Measurements from ENCODE around the gene TSHZ1.
"Not testable (repeated sequence)": the region's sequence is repeated elsewhere in the genome, so short reads cannot be mapped to it uniquely, and the experiment has no call there.

Gene TSHZ1

GRCh38 chr18:75172299-75173124, 38.1 kb upstream of the TSHZ1 start:
- peak overlapping the region; percentile 18 for H3K27ac Mint-ChIP-seq
- peaks cover 6% of the 10 kb centered on the region for H3K4me1 Mint-ChIP-seq
- no peak overlapping the region for H3K4me3 Mint-ChIP-seq
- no peaks in the 10 kb centered on the region for H3K9me3 Mint-ChIP-seq
- ATAC-seq (no peak), DNase-seq (ENCODE audit: low spot score in 2 of 2) (no peak)
- no peaks in the 10 kb centered on the region for H3K36me3 Mint-ChIP-seq

- no peak overlapping the region for H3K4me3 Mint-ChIP-seq
- no peak overlapping the region for H3K27ac Mint-ChIP-seq
- no peaks in the 10 kb centered on the region for H3K36me3 Mint-ChIP-seq
- H3K4me1 Mint-ChIP-seq = peaks cover 6% of the 10 kb centered on the region
- no peak for ATAC-seq
- DNase-seq (ENCODE audit: low spot score in 2 of 2) = no peak
- H3K9me3 Mint-ChIP-seq = no peaks in the 10 kb centered on the region
Observed at GRCh38 chr18:75173125-75173432, 37.5 kb upstream of the TSHZ1 start.

GRCh38 chr18:75173738-75174137, 36.9 kb upstream of the TSHZ1 start:
- Mint-ChIP-seq H3K27ac (no peak overlapping the region), H3K36me3 (no peaks in the 10 kb centered on the region), H3K9me3 (no peaks in the 10 kb centered on the region), H3K4me1 (peaks cover 6% of the 10 kb centered on the region), H3K4me3 (no peak overlapping the region)
- DNase-seq (ENCODE audit: low spot score in 2 of 2) (no peak), ATAC-seq (no peak)

- ATAC-seq = no peak
- Mint-ChIP-seq H3K9me3 (no peaks in the 10 kb centered on the region), H3K4me3 (no peak overlapping the region), H3K36me3 (no peaks in the 10 kb centered on the region), H3K27ac (no peak overlapping the region), H3K4me1 (peaks cover 6% of the 10 kb centered on the region)
- DNase-seq (ENCODE audit: low spot score in 2 of 2) = no peak
Observed at GRCh38 chr18:75176849-75177248, 33.7 kb upstream of the TSHZ1 start.

GRCh38 chr18:75178376-75178775, 32.2 kb upstream of the TSHZ1 start:
- Mint-ChIP-seq H3K36me3 (no peaks in the 10 kb centered on the region), H3K4me3 (no peak overlapping the region), H3K27ac (no peak overlapping the region), H3K4me1 (no peaks in the 10 kb centered on the region), H3K9me3 (no peaks in the 10 kb centered on the region)
- DNase-seq (ENCODE audit: low spot score in 2 of 2) = no peak
- ATAC-seq = no peak

GRCh38 chr18:75179819-75180600, 30.6 kb upstream of the TSHZ1 start:
- Mint-ChIP-seq H3K4me1 (no peaks in the 10 kb centered on the region), H3K36me3 (no peaks in the 10 kb centered on the region), H3K27ac (no peak overlapping the region), H3K4me3 (no peak overlapping the region), H3K9me3 (no peaks in the 10 kb centered on the region)
- DNase-seq (ENCODE audit: low spot score in 2 of 2) = no peak
- ATAC-seq = no peak

- Mint-ChIP-seq H3K9me3 (peaks cover 6% of the 10 kb centered on the region), H3K4me3 (no peak overlapping the region), H3K4me1 (peaks cover 10% of the 10 kb centered on the region), H3K36me3 (no peaks in the 10 kb centered on the region), H3K27ac (no peak overlapping the region)
- DNase-seq (ENCODE audit: low spot score in 2 of 2) = no peak
- ATAC-seq = no peak
Observed at GRCh38 chr18:75183524-75183923, 27.1 kb upstream of the TSHZ1 start.

- H3K4me1 Mint-ChIP-seq = peaks cover 10% of the 10 kb centered on the region
- ATAC-seq (no peak), DNase-seq (ENCODE audit: low spot score in 2 of 2) (no peak)
- H3K4me3 Mint-ChIP-seq = no peak overlapping the region
- H3K27ac Mint-ChIP-seq = no peak overlapping the region
- H3K9me3 Mint-ChIP-seq = peaks cover 6% of the 10 kb centered on the region
- H3K36me3 Mint-ChIP-seq = no peaks in the 10 kb centered on the region
Observed at GRCh38 chr18:75183973-75184493, 26.6 kb upstream of the TSHZ1 start.

GRCh38 chr18:75185460-75185859, 25.1 kb upstream of the TSHZ1 start:
- H3K4me3 Mint-ChIP-seq = no peak overlapping the region
- no peaks in the 10 kb centered on the region for H3K36me3 Mint-ChIP-seq
- ATAC-seq = no peak
- H3K27ac Mint-ChIP-seq = no peak overlapping the region
- DNase-seq (ENCODE audit: low spot score in 2 of 2) = no peak
- peaks cover 6% of the 10 kb centered on the region for H3K9me3 Mint-ChIP-seq
- peaks cover 10% of the 10 kb centered on the region for H3K4me1 Mint-ChIP-seq

- not testable (repeated sequence) for ATAC-seq; H3K9me3 Mint-ChIP-seq; H3K36me3 Mint-ChIP-seq; DNase-seq (ENCODE audit: low spot score in 2 of 2); H3K27ac Mint-ChIP-seq; H3K4me3 Mint-ChIP-seq
- H3K4me1 Mint-ChIP-seq = peaks cover 14% of the 10 kb centered on the region
Observed at GRCh38 chr18:75187702-75188101, 22.9 kb upstream of the TSHZ1 start.

GRCh38 chr18:75189696-75190095, 20.9 kb upstream of the TSHZ1 start:
- H3K4me3 Mint-ChIP-seq = no peak overlapping the region
- DNase-seq (ENCODE audit: low spot score in 2 of 2) (no peak), ATAC-seq (no peak)
- H3K4me1 Mint-ChIP-seq = peaks cover 17% of the 10 kb centered on the region
- H3K9me3 Mint-ChIP-seq = peaks cover 6% of the 10 kb centered on the region
- H3K36me3 Mint-ChIP-seq = no peaks in the 10 kb centered on the region
- H3K27ac Mint-ChIP-seq = no peak overlapping the region

GRCh38 chr18:75192899-75193298, 17.7 kb upstream of the TSHZ1 start:
- peaks cover under 1% of the 10 kb centered on the region for H3K9me3 Mint-ChIP-seq
- H3K27ac Mint-ChIP-seq = no peak overlapping the region
- no peak overlapping the region for H3K4me3 Mint-ChIP-seq
- peaks cover 6% of the 10 kb centered on the region for H3K4me1 Mint-ChIP-seq
- ATAC-seq (no peak), DNase-seq (ENCODE audit: low spot score in 2 of 2) (no peak)
- no peaks in the 10 kb centered on the region for H3K36me3 Mint-ChIP-seq

- Mint-ChIP-seq H3K4me3 (no peak overlapping the region), H3K27ac (no peak overlapping the region), H3K36me3 (peaks cover 24% of the 10 kb centered on the region), H3K9me3 (no peaks in the 10 kb centered on the region), H3K4me1 (peaks cover 8% of the 10 kb centered on the region)
- no peak for DNase-seq (ENCODE audit: low spot score in 2 of 2)
- no peak for ATAC-seq
Observed at GRCh38 chr18:75198036-75198435, 12.6 kb upstream of the TSHZ1 start.

GRCh38 chr18:75199327-75199726, 11.3 kb upstream of the TSHZ1 start:
- H3K27ac Mint-ChIP-seq = no peak overlapping the region
- no peak for DNase-seq (ENCODE audit: low spot score in 2 of 2)
- no peak for ATAC-seq
- peaks cover 8% of the 10 kb centered on the region for H3K4me1 Mint-ChIP-seq
- no peak overlapping the region for H3K4me3 Mint-ChIP-seq
- peaks cover 24% of the 10 kb centered on the region for H3K36me3 Mint-ChIP-seq
- no peaks in the 10 kb centered on the region for H3K9me3 Mint-ChIP-seq

- Mint-ChIP-seq H3K27ac (no peak overlapping the region), H3K36me3 (peaks cover 24% of the 10 kb centered on the region), H3K4me1 (peaks cover 10% of the 10 kb centered on the region), H3K4me3 (no peak overlapping the region), H3K9me3 (no peaks in the 10 kb centered on the region)
- ATAC-seq = no peak
- DNase-seq (ENCODE audit: low spot score in 2 of 2) = no peak
Observed at GRCh38 chr18:75200071-75200470, 10.5 kb upstream of the TSHZ1 start.
